Nephron (organoid): ENCODE data around the gene FAM177B.

Experiments used
- H3K27ac Mint-ChIP-seq, 3 experiments: 2 replicates each; pipeline ENCODE4 v1.8.0; 2020; ENCODE audit warnings: mixed read lengths in 3 of 3, mild to moderate bottlenecking in 2 of 3, moderate library complexity in 1 of 3
- H3K27me3 Mint-ChIP-seq: 2 replicates; pipeline ENCODE4 v1.8.0; 2021; ENCODE audit warnings: low read depth, mild to moderate bottlenecking, moderate library complexity, mixed read lengths
- H3K36me3 Mint-ChIP-seq: 2 replicates; pipeline ENCODE4 v1.8.0; 2020; ENCODE audit warnings: low read depth, mixed read lengths
- H3K4me1 Mint-ChIP-seq: 2 replicates; pipeline ENCODE4 v1.8.0; 2020; ENCODE audit warnings: mixed read lengths
- H3K4me3 Mint-ChIP-seq, 3 experiments: 2 replicates each; pipeline ENCODE4 v1.8.0; 2020; ENCODE audit warnings: mild to moderate bottlenecking in 3 of 3, mixed read lengths in 3 of 3, moderate library complexity in 2 of 3
- H3K9me3 Mint-ChIP-seq: 2 replicates; pipeline ENCODE4 v1.8.0; 2020; ENCODE audit warnings: mixed read lengths
- CTCF ChIP-seq, 3 experiments: fragments of 200-600 bp; sonication (generic); IDR thresholded peaks; one replicate each; pipeline ENCODE4 v1.5.0; 2021; ENCODE audit warnings: antibody characterized with exemption in 3 of 3; ENCODE audit not compliant: unreplicated experiment in 3 of 3

The FAM177B gene

GRCh38 chr1:222749927-222750326 lies 12.9 kb downstream of the FAM177B start:
- no peaks in the 10 kb centered on the region for H3K9me3 Mint-ChIP-seq
- no peaks in the 10 kb centered on the region for H3K4me1 Mint-ChIP-seq
- H3K27ac Mint-ChIP-seq, result no peak overlapping the region
- no peaks in the 10 kb centered on the region for H3K27me3 Mint-ChIP-seq
- TF ChIP-seq CTCF (IDR thresholded peaks at IDR 0.05; ENCODE audit: unreplicated experiment in 3 of 3), result no peak
- H3K4me3 Mint-ChIP-seq, result no peak overlapping the region
- no peaks in the 10 kb centered on the region for H3K36me3 Mint-ChIP-seq

GRCh38 chr1:222750651-222751050 lies 13.6 kb downstream of the FAM177B start:
- Mint-ChIP-seq H3K9me3 (no peaks in the 10 kb centered on the region), H3K36me3 (no peaks in the 10 kb centered on the region), H3K4me1 (no peaks in the 10 kb centered on the region), H3K27ac (no peak overlapping the region), H3K4me3 (no peak overlapping the region), H3K27me3 (no peaks in the 10 kb centered on the region)
- TF ChIP-seq CTCF (IDR thresholded peaks at IDR 0.05; ENCODE audit: unreplicated experiment in 3 of 3), result no peak

GRCh38 chr1:222751255-222751654 lies 14.3 kb downstream of the FAM177B start:
- H3K36me3 Mint-ChIP-seq, result no peaks in the 10 kb centered on the region
- no peaks in the 10 kb centered on the region for H3K9me3 Mint-ChIP-seq
- no peak overlapping the region for H3K4me3 Mint-ChIP-seq
- no peaks in the 10 kb centered on the region for H3K4me1 Mint-ChIP-seq
- no peak overlapping the region for H3K27ac Mint-ChIP-seq
- TF ChIP-seq CTCF (IDR thresholded peaks at IDR 0.05; ENCODE audit: unreplicated experiment in 3 of 3), result no peak
- no peaks in the 10 kb centered on the region for H3K27me3 Mint-ChIP-seq

- Mint-ChIP-seq H3K4me1 (peaks cover 14% of the 10 kb centered on the region), H3K36me3 (no peaks in the 10 kb centered on the region), H3K27ac (peak overlapping the region in 2 of 3 experiments; percentile 59 to 62), H3K4me3 (no peak overlapping the region), H3K9me3 (no peaks in the 10 kb centered on the region), H3K27me3 (no peaks in the 10 kb centered on the region)
- no peak for TF ChIP-seq CTCF (IDR thresholded peaks at IDR 0.05; ENCODE audit: unreplicated experiment in 3 of 3)
Measured at GRCh38 chr1:222754366-222755139, 17.6 kb downstream of the FAM177B start.

- Mint-ChIP-seq H3K27me3 (no peaks in the 10 kb centered on the region), H3K4me3 (no peak overlapping the region), H3K27ac (peak overlapping the region; percentile 32 to 68 (median 60)), H3K4me1 (peaks cover 36% of the 10 kb centered on the region), H3K9me3 (no peaks in the 10 kb centered on the region), H3K36me3 (no peaks in the 10 kb centered on the region)
- TF ChIP-seq CTCF (IDR thresholded peaks at IDR 0.05; ENCODE audit: unreplicated experiment in 3 of 3), result no peak
Measured at GRCh38 chr1:222757646-222758268, 20.8 kb downstream of the FAM177B start.
